GM18907 (cell line): ENCODE data around the gene NEURL1.

Source experiments
- ATAC-seq: cut with Tn5 transposase; IDR thresholded peaks from one replicate; pipeline ENCODE4 v1.9.1; 2021; ENCODE audit warnings: mild to moderate bottlenecking, moderate library complexity; ENCODE audit not compliant: unreplicated experiment

NEURL1 gene

GRCh38 chr10:103557455-103557854, 64.0 kb downstream of the NEURL1 start:
- no peak for ATAC-seq

DNA sequence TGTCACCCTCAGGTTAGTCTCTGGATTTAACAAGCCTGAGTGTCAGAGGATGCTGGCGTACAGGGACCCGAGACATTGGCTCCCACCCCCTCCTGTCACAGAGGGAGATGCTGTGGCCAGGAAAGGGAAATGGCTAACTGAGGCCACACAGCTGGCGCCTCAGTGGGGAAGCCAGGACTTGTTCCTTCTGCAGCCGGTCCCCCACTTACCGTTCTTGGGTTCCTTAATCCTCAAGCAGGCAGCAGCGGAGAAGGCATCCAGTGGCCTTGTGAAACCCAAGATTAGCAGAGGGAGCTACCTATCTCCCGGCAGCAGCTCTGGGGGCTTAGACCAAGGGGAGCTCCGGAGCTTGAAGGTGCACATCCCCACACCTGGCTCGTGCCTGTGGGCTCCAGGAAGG, 65.4 kb downstream of the NEURL1 start:
- ATAC-seq, result no peak

GRCh38 chr10:103559776-103560175, 66.3 kb downstream of the NEURL1 start:
- ATAC-seq, result no peak

- no peak for ATAC-seq
Observed at GRCh38 chr10:103560886-103561285, 67.4 kb downstream of the NEURL1 start.

DNA sequence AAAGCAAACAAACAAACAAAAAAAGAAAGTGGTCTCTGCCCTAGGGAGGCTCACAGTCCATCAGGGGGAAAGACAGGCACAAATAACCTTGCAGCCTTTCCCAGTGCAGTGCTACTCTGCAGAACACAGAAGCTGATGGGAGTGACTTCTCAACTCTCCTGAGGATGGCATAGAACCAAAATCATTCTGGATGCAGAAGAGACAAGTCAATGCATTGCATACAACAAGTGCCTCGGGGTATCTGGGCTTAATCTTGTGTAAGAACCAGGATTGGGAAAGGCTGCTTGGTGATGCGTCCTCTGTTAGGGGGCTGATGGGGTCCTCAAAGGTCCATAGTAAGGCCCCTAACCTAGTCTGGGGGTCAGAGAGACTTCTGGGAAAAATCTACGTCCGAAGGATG, 68.9 kb downstream of the NEURL1 start:
- no peak for ATAC-seq

- no peak for ATAC-seq
Observed at GRCh38 chr10:103563231-103564115, 70.0 kb downstream of the NEURL1 start.

DNA sequence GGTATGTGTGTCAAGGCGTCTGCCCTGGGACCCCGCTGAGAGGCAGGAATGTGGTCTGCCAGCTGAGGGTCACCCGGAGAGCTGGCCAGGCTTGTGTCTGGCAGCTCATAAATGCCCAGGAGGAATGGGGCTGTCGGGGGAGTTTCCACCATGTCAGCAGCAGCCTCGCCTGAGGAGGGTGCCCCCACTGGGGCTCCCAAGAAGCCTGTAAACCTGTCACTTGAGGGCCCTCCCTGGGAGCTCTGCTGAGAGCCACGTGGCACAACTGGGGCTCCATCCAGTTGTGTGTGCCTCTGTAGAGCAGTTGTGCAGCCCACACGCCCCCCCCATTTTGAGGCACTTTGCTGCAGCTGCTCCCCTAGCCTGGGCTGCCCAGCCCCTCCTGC, 70.6 kb downstream of the NEURL1 start:
- no peak for ATAC-seq

DNA sequence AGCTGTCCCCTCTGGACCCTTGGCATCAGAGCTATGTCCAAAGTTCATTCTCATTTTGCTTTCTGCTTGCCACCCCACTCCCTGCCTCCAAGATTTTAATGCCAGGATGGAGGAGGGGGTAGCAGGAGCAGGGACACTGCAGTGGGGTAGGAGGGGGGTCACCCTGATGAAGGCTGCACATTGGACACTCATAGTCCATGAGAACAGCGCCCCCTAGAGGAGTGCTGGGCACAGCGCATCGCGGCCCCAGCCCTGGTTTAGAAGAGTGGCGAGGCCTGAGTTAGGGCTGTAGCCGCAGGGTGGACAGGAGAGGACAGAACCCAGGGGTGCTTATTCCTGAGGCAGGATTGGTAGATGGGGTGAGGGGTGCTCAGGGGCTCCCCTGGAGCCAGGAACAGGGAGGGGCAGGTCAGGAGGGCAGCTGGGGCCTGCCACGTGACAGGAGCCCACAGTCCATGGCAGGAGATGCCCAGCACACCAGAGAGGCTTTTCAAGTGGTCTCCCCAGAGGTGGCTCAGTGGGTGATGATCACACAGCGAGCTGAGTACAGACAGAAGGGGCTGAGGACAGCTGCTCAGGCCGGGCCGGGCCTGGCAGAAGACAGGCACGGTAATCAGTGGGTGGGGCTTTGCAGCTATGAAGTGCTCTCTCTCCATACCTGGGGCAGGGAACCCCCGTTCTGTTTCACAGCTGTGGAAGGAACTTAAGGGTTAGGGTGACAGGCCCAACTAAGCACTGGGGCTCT, 71.4 kb downstream of the NEURL1 start:
- no peak for ATAC-seq

DNA sequence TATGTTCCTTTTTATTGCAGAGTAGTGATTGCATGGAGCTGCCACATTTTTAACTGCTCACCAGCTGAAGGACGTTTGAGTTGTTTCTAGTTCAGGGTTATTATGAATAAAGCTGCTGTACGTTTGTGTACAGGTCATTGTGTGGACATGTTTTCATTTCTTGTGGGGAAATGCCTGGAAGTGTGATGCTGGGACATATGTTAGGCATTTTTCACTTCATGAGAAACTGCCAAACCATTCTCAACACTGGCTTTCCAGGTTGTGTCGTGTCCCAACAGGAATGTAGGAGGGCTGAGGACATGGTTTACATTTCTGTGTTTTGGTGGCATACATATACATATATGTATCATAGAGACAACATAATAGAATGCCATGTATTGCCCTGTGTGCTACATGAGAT, 73.0 kb downstream of the NEURL1 start:
- ATAC-seq, result no peak

- ATAC-seq, result no peak
Observed at GRCh38 chr10:103568505-103568904, 75.0 kb downstream of the NEURL1 start.

DNA sequence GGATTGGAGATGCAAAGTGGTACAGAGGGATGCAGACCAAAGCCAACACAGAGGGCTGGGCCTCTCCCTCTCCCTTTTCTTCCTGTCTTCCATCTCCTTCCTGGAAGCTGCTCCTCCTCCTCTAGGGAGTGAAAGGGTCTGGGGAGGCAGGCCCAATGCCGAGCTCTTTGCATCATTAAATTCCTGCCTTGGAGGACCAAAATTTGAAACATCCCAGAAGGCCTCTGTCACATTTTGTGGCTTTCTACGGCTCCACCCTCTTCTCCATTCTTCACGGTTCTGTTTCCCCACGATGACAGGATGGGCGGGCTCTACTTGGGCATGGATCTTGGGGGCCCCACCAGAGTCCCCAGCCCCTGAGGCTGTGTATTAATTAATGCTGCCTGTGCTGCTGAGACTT, 76.4 kb downstream of the NEURL1 start:
- no peak for ATAC-seq

- no peak for ATAC-seq
Observed at GRCh38 chr10:103570844-103571655, 77.5 kb downstream of the NEURL1 start.

- ATAC-seq, result no peak
Observed at GRCh38 chr10:103571656-103571975, 78.1 kb downstream of the NEURL1 start.

DNA sequence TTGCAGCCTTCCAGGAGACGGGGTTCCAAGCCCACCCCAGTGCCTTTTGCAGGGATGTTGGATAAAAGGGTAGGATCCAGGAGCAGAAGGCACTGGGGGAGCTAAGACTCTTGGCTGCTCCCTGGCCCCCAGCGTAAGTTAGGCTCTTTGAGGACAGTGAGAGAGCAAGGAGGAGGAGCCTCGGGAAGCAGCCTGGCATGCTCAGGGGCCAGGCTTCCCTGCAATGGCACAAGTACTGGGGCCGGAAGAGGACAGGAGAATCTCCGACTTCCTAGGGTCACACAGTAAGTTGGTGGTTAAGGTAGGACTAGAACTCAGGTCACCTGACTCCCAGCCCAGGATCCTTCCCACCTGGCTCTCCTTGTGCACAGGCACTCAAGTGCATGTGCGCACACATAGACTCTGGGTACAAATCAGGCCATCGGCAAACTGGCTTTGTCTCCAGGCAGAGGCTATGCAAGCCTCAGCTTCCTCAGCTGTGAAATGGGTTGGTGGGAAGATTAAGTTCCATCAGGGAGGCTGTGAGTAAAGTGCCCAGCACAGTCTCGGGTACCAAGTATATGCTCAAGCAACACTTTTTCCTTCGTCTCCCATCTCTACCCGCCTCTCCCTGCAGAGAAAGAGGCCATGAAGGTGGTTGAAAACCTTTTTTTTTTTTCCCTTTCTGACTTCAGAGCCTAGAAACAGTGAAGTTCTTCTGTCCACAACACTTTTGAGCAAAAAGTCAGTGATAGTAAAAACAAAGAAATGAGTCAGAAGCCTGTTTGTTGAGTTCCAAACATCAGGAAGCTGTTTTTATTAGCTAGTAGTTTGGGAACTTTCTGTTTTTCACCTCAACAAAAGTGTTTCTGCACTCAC, 79.1 kb downstream of the NEURL1 start:
- no peak for ATAC-seq

- ATAC-seq, result no peak
Observed at GRCh38 chr10:103573205-103573487, 79.6 kb downstream of the NEURL1 start.

GRCh38 chr10:103574097-103575061, 80.9 kb downstream of the NEURL1 start:
- no peak for ATAC-seq

DNA sequence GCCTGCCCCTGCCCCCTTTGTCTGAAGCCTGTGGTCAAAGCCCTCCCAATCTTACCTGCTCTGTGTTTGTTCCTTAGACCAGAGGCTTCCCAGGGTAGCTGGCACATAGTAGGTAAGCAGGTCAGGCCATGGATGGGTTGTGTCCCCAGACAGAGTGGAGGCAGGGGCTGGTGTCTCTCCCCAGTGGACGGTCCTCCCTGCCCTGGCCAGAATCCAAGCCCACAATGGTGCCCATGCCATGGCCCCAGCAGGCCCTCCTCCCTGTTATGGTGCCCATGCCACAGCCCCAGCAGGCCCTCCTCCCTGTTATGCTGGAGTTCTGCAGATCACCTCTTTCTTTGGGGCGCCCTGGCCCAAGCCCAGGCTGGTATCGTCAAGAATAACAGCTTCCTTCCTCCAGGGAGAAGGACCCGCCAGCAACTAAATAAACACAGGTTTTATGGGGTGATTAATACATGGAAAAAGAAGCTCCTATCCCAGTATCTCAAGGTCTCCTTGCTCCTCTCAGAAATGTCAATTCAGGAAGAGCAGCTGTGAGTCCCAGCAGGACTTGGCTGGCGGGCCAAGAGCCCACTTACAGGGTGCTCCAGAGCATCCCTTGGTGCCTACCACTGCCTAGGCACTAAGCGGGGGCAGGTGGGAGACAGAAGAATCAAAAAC, 82.0 kb downstream of the NEURL1 start:
- no peak for ATAC-seq

DNA sequence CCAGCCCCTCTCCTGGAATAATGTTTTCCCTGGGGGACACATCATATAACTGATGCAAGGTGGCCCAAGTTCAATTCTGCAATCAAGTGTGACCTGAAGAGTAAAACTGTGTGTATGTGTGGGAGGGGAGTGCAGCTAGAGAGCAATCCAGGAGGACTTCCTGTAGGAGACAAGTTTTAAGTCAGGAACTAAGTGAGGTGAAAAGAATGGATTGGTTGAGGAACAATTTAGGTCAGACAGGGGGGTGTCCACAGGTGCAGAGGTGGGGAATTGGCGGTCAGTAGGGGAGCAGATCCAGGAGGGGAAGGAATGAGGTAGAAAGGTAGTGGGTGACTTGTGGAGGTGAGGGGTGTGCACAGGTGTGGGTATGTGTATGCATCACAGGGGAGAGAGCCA, 82.6 kb downstream of the NEURL1 start:
- ATAC-seq, result no peak

GRCh38 chr10:103576862-103577261, 83.4 kb downstream of the NEURL1 start:
- ATAC-seq, result no peak
